ENCODE measurements around the gene GGTA1.
A peak's percentile ranks its signal among the peaks of the same experiment; 100 is the strongest.
"Not testable (repeated sequence)": the region's sequence is repeated elsewhere in the genome, so short reads cannot be mapped to it uniquely, and the experiment has no call there.

Gene GGTA1

GRCh38 chr9:121498487-121499176 is 1.0 kb downstream of the GGTA1 start:
- DNase-seq, result peak; percentile 22

GRCh38 chr9:121498150-121498486 is 1.5 kb downstream of the GGTA1 start:
- DNase-seq, result peak; percentile 85

DNA sequence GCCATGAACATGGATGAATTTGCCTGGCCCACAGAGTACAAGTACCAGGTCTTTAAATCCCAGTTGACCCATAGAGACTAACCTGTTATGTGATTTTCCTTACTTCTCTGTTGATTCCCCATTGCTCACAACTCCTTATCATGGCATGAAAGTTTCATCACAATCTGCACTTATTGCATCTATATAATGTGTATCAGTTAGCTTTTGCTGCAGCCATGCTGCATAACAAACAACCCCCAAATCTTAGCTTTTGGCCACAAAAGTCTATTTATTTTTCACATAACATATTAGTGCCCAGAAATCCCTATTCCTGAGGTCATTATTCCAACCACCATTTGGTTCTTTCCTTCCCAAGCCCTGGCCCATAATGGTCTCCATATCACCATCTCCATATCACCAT is 3.7 kb downstream of the GGTA1 start:
- DNase-seq, result no peak

DNA sequence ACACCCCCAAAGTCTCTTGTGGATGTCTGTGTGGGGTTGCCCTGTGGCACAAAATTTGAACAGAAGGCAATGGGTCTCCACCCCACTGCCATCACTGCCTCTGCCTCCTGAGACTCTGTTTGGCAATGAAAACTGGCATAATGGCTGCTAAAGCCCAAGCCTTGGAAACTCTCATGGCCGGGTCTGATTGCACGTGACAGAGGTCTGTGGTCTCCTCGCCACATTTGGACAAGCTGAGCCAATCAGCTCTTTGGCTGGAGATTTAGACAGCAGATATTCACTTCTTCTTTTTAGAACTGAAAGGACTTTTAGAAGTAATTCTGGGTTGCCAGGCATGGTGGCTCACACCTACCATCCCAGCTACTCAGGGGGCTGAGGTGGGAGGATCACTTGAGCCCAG is 5.5 kb downstream of the GGTA1 start:
- DNase-seq, result no peak

DNA sequence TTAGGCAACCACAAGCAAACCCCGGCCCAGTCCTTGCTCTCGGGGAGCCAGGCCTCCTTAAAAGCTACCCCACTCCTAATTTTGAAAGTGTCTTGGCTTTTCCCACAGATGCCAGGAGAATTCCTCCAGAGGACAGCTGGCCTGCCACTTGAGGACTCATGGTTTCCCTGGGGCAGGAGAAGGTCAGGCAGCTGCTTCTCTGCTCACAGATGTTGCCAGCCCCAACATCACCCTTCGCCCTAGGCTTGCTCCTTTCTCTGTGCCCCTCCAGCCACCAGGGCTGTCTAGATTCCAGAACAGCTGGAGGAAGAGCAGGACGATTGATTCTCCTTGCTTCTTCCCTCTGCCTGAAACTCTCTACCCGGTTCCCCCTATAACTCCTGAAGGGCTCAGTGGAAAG is 8.5 kb downstream of the GGTA1 start:
- no peak for DNase-seq

GRCh38 chr9:121489344-121489743 is 10.3 kb downstream of the GGTA1 start:
- no peak for DNase-seq

- no peak for DNase-seq
Observed at GRCh38 chr9:121486043-121486442, 13.6 kb downstream of the GGTA1 start.

DNA sequence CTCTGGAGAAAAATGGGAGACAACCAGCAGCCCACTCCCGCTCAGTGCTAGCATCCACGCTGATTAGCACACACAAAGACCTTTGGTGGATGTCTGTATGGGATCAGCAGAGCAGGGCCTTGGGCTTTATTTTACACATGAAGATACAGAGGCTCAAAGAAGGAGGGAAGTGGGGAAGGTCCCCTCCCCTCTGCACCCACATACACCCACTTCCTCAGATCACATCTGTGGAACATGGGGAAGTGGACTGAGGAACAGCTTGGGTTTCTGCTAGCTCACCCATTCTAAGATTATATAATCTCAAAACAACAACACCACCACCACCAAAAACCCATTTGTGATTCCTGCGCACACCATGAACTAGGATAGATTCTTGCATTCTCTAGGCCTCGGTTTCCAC is 14.0 kb downstream of the GGTA1 start:
- DNase-seq, result no peak

DNA sequence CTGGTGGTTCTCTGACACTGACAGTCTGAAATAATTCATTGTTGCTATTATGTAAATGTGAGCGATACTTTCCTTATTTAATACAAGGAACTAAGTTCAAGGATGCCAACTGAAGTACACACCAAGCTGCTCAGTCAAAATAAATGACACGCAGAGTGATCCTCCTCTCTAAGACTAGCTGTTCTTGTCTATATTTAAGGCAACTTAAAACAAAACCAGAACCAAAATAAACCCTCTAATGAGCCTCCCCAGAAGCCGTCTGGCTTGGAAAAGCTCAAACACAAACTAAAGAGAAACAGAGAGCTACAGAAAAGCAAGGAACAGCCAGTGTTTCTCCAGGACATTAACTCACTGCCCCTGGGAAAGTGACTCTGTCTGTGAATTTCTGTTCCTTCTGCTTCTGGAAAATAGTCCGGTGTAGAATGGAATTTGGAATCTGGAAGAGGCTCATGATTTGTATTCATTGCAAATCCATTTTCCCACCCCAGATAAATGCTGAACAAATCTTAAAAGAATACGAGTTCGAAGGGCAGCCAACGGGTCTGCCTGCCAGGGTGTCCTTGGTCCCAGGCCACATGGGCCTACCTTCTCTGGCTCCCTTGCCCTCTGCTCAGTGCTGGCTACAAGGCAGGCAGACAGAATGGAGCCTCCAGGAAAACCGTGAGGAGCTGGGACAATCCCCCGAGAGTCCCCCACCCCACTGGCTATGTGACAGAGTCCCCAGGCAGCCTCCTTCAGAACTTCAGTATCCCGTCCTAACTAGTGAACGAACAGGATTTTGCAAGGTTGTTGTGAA is 14.8 kb downstream of the GGTA1 start:
- no peak for DNase-seq

DNA sequence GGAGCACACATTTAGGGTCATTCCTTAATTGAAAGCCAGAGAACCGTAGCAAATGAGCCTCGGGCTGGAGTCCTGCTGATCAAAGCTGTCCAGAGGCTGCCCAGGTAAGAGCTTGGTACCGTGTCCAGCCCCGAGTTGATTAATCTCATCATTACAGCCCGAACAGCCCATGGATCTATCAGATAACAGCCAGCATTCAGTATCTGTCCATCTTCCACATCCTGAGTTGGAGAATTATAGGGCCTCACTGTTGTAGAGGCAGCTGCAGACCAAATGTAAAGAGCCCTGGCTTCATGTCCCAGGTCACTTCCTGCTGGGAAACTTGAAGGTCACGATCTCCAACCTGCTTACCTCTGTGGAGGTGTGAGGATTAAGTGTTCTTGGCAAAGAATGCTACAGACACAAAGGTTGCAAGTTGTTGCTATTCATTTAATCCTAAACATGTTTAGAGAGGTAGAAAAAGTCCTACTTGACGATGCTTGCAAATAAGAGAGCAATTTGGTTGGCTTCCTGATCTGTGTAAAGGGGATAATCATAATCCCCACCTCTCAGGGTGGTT is 16.1 kb downstream of the GGTA1 start:
- no peak for DNase-seq

DNA sequence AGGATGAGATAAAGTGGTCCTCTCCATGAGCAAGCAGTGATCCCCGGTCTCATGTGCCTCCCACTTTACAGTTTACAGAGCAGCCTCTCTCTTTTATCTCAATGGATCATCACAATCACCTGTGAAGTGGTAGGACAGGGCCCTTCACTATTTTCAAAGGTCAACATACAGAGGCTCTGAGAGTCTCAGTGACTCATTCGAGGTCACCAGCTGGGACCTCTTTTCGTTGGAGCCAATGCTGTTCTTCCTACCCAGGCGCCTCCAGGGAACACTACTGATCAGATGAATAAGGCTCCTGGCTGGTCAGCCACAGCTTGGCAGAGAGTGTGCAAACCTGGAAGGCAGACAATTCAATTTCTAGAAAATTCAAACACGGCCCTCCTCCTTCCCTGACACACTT is 16.6 kb downstream of the GGTA1 start:
- no peak for DNase-seq

DNA sequence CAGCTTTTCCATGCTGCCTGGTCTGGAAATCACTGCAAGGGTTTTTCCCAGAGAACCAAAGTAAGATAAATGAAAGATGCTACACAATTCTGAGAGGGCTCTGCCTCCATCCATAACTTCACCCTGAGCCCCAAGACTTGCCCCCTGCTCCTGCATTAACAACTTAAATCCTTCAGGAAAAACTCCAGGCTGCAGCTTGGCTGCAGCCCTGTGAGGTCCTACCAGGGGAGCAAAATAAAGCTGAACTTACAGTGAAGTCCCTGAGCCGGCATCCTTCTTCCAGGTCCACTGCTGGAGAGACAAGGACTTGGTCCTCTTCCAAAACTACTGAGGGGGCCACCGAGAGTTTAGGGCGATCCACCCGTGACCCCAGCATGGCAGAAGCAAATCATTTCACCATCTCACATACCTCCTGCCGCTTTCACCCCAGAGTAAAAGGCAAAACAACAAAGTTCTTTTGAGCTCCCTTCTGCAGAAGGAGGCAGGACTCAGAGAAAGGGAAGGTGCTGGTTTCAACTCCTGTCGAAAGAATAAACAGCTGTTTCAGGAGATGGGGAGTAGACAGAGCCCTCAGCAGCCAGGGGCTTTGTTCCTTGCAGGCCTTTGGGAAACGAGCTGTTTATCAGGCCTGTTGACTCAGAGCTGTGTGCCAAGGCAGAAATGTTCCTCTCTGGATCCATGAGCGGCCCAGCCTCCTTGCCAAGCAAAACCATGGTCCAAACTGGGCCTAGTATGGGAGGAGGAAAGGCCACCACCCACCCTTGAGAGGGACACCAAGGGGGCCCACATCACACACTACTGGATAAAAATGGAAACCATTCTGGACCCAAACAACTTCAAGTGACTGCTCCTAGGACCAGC is 20.6 kb downstream of the GGTA1 start:
- DNase-seq, result no peak

- DNase-seq, result no peak
Observed at GRCh38 chr9:121476156-121476555, 23.5 kb downstream of the GGTA1 start.

- DNase-seq, result no peak
Observed at GRCh38 chr9:121474231-121474947, 25.3 kb downstream of the GGTA1 start.

GRCh38 chr9:121473229-121473628 is 26.4 kb downstream of the GGTA1 start:
- no peak for DNase-seq

DNA sequence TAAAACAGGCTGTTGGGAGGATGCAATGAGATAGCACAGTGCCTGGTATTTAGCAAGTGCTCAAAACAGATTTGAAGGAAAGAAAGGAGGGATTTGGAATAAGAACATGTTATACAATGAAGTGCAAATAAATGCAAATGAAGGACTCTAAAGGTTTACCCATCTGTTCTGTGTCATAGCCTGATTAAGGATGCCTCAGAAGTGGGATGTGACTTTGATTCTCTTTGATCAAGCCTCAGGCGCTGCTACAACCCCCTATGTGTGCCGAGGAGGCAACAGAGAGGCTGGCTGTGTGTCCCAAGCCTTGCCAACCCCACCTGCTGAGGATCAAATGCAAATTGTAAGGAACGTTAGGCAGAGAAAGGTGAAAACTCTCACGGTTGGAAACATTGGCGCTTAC is 27.2 kb downstream of the GGTA1 start:
- no peak for DNase-seq

GRCh38 chr9:121466142-121466541 is 33.5 kb downstream of the GGTA1 start:
- no peak for DNase-seq

DNA sequence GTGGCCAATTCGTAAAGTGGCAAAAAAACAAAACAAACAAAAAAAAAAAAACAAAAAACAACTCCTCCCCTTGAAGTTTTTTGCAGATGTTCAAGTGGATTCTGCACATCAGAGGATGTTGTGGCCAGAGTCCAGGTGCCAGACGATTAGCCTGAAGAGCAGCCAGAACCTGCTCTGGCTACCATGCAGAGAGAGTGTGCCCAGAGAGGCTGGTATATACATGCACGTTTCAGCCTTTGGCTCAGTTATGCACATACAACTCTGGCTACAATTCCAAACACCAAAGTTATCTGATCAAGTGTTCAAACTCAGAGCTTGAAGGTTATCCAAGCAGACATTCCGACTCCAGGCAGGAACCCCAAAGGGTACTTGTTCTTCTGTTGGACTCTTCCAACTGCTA is 34.7 kb downstream of the GGTA1 start:
- no peak for DNase-seq

DNA sequence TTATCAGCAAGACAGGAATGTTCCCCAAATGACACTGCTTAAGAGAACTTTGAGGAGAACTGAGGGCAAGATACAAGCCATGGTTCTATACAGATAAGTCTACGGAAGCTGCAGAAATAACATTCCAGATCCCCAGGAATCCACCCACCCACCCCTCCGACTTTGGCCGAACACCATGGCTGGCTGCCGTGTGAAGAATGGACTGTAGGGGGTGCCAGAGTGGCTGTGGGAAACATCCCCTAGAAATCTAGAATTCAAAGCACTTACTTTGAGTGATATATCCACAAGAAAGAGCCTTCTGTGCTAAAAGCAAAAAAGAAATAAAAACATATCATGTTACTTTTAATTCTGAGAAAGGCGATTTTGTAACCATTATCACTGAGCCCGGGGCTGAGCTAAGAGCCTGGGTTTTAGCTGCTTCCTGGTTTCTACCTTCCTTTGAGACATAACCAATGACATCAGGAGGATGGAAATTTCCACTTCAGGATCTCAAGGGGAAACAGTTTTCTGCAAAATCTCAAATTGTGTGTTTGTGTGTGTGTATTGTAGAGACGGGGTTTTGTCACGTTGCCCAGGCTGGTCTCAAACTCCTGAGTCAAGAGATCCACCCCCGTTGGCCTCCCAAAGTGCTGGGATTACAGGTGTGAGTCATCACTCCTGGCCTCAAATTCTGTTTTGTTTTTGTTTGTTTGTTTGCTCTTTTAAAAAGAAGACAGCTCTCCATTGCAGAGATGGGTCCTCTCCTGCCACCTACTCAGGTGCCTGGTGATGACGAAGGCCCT is 36.4 kb downstream of the GGTA1 start:
- no peak for DNase-seq

GRCh38 chr9:121459513-121459912 is 40.1 kb downstream of the GGTA1 start:
- DNase-seq, result no peak

DNA sequence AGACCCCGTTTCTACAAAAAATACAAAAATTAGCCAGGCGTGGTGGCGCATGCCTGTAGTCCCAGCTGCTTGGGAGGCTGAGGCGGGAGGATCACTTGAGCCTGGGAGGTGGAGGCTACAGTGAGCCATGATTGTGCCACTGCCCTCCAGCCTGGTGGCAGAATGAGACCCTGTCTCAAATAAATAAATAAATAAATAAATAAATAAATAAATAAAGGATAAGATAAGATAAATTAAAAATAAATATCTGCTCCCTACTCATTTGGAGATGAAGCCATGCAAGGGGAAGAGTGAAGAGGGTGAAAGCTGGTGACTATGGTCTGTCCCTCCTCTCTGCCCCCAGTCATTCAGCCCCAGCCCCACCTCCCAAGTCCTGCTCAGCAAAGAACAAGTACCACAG is 41.2 kb downstream of the GGTA1 start:
- DNase-seq, result not testable (repeated sequence)
